HG02970 (cell line): Measurements from ENCODE around the gene SHC4.
"Not testable (repeated sequence)": the region's sequence is repeated elsewhere in the genome, so short reads cannot be mapped to it uniquely, and the experiment has no call there.

Experiments used
- ATAC-seq: cut with Tn5 transposase; IDR thresholded peaks from one replicate; pipeline ENCODE4 v1.9.1; 2021; ENCODE audit warnings: mild to moderate bottlenecking, moderate library complexity, moderate number of reproducible peaks; ENCODE audit not compliant: unreplicated experiment, low FRiP score

SHC4 gene

GRCh38 chr15:48855501-48856440, 107.9 kb downstream of the SHC4 start:
- ATAC-seq, result no peak

GRCh38 chr15:48854434-48854833, 109.3 kb downstream of the SHC4 start:
- ATAC-seq, result not testable (repeated sequence)

- ATAC-seq, result no peak
These were observed 111.8 kb downstream of the SHC4 start for GRCh38 chr15:48851956-48852355.

GRCh38 chr15:48850648-48851047, 113.1 kb downstream of the SHC4 start:
- no peak for ATAC-seq

GRCh38 chr15:48845123-48845522, 118.6 kb downstream of the SHC4 start:
- no peak for ATAC-seq

GRCh38 chr15:48842501-48842900, 121.2 kb downstream of the SHC4 start:
- no peak for ATAC-seq

- ATAC-seq, result no peak
These were observed 129.0 kb downstream of the SHC4 start for GRCh38 chr15:48834756-48835155.

- no peak for ATAC-seq
These were observed 130.0 kb downstream of the SHC4 start for GRCh38 chr15:48833526-48834239.

- no peak for ATAC-seq
These were observed 131.1 kb downstream of the SHC4 start for GRCh38 chr15:48832648-48833047.

GRCh38 chr15:48828906-48829305, 134.8 kb downstream of the SHC4 start:
- ATAC-seq, result no peak

- no peak for ATAC-seq
These were observed 135.2 kb downstream of the SHC4 start for GRCh38 chr15:48828471-48828870.

- no peak for ATAC-seq
These were observed 138.6 kb downstream of the SHC4 start for GRCh38 chr15:48825075-48825474.

GRCh38 chr15:48823706-48824105, 140.0 kb downstream of the SHC4 start:
- ATAC-seq, result no peak

GRCh38 chr15:48823237-48823636, 140.5 kb downstream of the SHC4 start:
- no peak for ATAC-seq

- ATAC-seq, result no peak
These were observed 149.4 kb downstream of the SHC4 start for GRCh38 chr15:48814286-48814685.

- no peak for ATAC-seq
These were observed 152.3 kb downstream of the SHC4 start for GRCh38 chr15:48811325-48811958.

GRCh38 chr15:48810414-48811324, 153.1 kb downstream of the SHC4 start, which contains the start of gene CEP152:
Gene CEP152, minus strand, starts transcription at chr15:48811069. Its CDS starts 5,420 bp downstream, at chr15:48805649.
- ATAC-seq, result peak; percentile 97

GRCh38 chr15:48806151-48806550, 157.6 kb downstream of the SHC4 start:
- ATAC-seq, result no peak

- no peak for ATAC-seq
These were observed 158.1 kb downstream of the SHC4 start for GRCh38 chr15:48805591-48805990.

GRCh38 chr15:48803877-48804276, 159.8 kb downstream of the SHC4 start:
- ATAC-seq, result no peak
